Loucy (cell line): ENCODE measurements around the gene TNFRSF13B.
"Not testable (repeated sequence)": the region's sequence is repeated elsewhere in the genome, so short reads cannot be mapped to it uniquely, and the experiment has no call there.

Experiments used
- H2AFZ ChIP-seq: fragments of 200-600 bp; sonication (generic); 2 replicates; pipeline ENCODE4 v1.6.0; 2016; ENCODE audit warnings: antibody characterized with exemption, mild to moderate bottlenecking, low read length, moderate library complexity
- H3F3A ChIP-seq: fragments of 200-600 bp; 2 replicates; pipeline ENCODE4 v1.6.0; 2016; ENCODE audit warnings: antibody characterized with exemption, low read depth, mild to moderate bottlenecking
- H3K27me3 ChIP-seq: fragments of 200-600 bp; sonication (generic); 2 replicates; pipeline ENCODE4 v1.6.1; 2014; ENCODE audit warnings: low read length, mild to moderate bottlenecking; ENCODE audit not compliant: insufficient read depth, poor library complexity, severe bottlenecking
- H3K36me3 ChIP-seq: fragments of 200-600 bp; sonication (generic); 2 replicates; pipeline ENCODE4 v1.6.1; 2016; ENCODE audit warnings: low read length; ENCODE audit not compliant: insufficient read depth
- H3K4me1 ChIP-seq: fragments of 200-600 bp; sonication (generic); 2 replicates; pipeline ENCODE4 v1.5.1; 2014; ENCODE audit warnings: low read length, mild to moderate bottlenecking; ENCODE audit not compliant: insufficient read depth, poor library complexity, severe bottlenecking
- H3K4me2 ChIP-seq: fragments of 200-600 bp; sonication (generic); 2 replicates; pipeline ENCODE4 v1.6.0; 2014; ENCODE audit warnings: antibody characterized with exemption, low read length, low read depth, mild to moderate bottlenecking; ENCODE audit not compliant: poor library complexity, severe bottlenecking
- H3K4me3 ChIP-seq: fragments of 200-600 bp; sonication (generic); 2 replicates; pipeline ENCODE4 v1.5.1; 2014; ENCODE audit warnings: low read length, mild to moderate bottlenecking, mixed read lengths; ENCODE audit not compliant: poor library complexity, severe bottlenecking
- H3K79me2 ChIP-seq: fragments of 200-600 bp; sonication (generic); 2 replicates; pipeline ENCODE4 v1.6.1; 2014; ENCODE audit warnings: low read length; ENCODE audit not compliant: insufficient read depth
- H3K9ac ChIP-seq: fragments of 200-600 bp; sonication (generic); 2 replicates; pipeline ENCODE4 v1.6.0; 2014; ENCODE audit warnings: mild to moderate bottlenecking, low read depth, low read length, moderate library complexity; ENCODE audit not compliant: poor library complexity, severe bottlenecking
- H3K9me2 ChIP-seq: fragments of 200-600 bp; sonication (generic); replicated peaks from 2 replicates; pipeline ENCODE4 v1.6.1; 2016; ENCODE audit warnings: low read depth, low read length, mixed read lengths
- H3K9me3 ChIP-seq: fragments of 200-600 bp; sonication (generic); 2 replicates; pipeline ENCODE4 v1.6.1; 2014; ENCODE audit warnings: mild to moderate bottlenecking, antibody characterized with exemption, low read length, low read depth; ENCODE audit not compliant: insufficient read depth
- H4K20me1 ChIP-seq: fragments of 200-600 bp; sonication (generic); 2 replicates; pipeline ENCODE4 v1.6.0; 2014; ENCODE audit warnings: antibody characterized with exemption, low read length, mild to moderate bottlenecking; ENCODE audit not compliant: insufficient read depth, poor library complexity, severe bottlenecking
- CTCF ChIP-seq: fragments of 200-600 bp; sonication (generic); conservative IDR thresholded peaks from 2 replicates; pipeline ENCODE4 v1.5.1; 2014; ENCODE audit warnings: mild to moderate bottlenecking, antibody characterized with exemption, low read length
- EZH2phosphoT487 ChIP-seq: fragments of 200-600 bp; IDR thresholded peaks from 2 replicates; pipeline ENCODE4 v1.6.1; 2018; ENCODE audit warnings: antibody characterized with exemption, mild to moderate bottlenecking, moderate library complexity, borderline replicate concordance

Gene TNFRSF13B

GRCh38 chr17:16923097-16923903 is 48.6 kb downstream of the TNFRSF13B start:
- Histone ChIP-seq H3K9me3 (no peaks in the 10 kb centered on the region), H3K9me2 (no peaks in the 10 kb centered on the region), H3K79me2 (no peaks in the 10 kb centered on the region), H2AFZ (no peak overlapping the region), H3K36me3 (no peaks in the 10 kb centered on the region), H3K9ac (no peak overlapping the region), H3K4me2 (no peak overlapping the region), H3K27me3 (no peaks in the 10 kb centered on the region), H3K4me1 (no peaks in the 10 kb centered on the region), H3F3A (no peaks in the 10 kb centered on the region), H4K20me1 (no peaks in the 10 kb centered on the region), H3K4me3 (no peak overlapping the region)
- TF ChIP-seq EZH2phosphoT487 (no peak), CTCF (no peak)

- Histone ChIP-seq H3K9me2 (no peaks in the 10 kb centered on the region), H2AFZ (no peak overlapping the region), H3K79me2 (no peaks in the 10 kb centered on the region), H3K4me1 (no peaks in the 10 kb centered on the region), H3K27me3 (no peaks in the 10 kb centered on the region), H3K4me3 (no peak overlapping the region), H3K4me2 (no peak overlapping the region), H4K20me1 (no peaks in the 10 kb centered on the region), H3K36me3 (no peaks in the 10 kb centered on the region), H3F3A (no peaks in the 10 kb centered on the region), H3K9me3 (no peaks in the 10 kb centered on the region), H3K9ac (no peak overlapping the region)
- TF ChIP-seq CTCF (peak; percentile 41), EZH2phosphoT487 (no peak)
These were observed 49.4 kb downstream of the TNFRSF13B start for GRCh38 chr17:16922386-16923096.

- not testable (repeated sequence) for H3K4me1 ChIP-seq, H3K36me3 ChIP-seq, H2AFZ ChIP-seq, H3K27me3 ChIP-seq, H3F3A ChIP-seq, H4K20me1 ChIP-seq, H3K9ac ChIP-seq, H3K9me3 ChIP-seq, H3K4me3 ChIP-seq, H3K4me2 ChIP-seq, H3K79me2 ChIP-seq, H3K9me2 ChIP-seq
These were observed 50.5 kb downstream of the TNFRSF13B start for GRCh38 chr17:16921451-16921850.

- Histone ChIP-seq H2AFZ (no peak overlapping the region), H3K4me2 (no peak overlapping the region), H3K9me2 (no peaks in the 10 kb centered on the region), H3K9me3 (no peaks in the 10 kb centered on the region), H3K27me3 (no peaks in the 10 kb centered on the region), H3F3A (no peaks in the 10 kb centered on the region), H3K4me3 (no peak overlapping the region), H4K20me1 (no peaks in the 10 kb centered on the region), H3K4me1 (no peaks in the 10 kb centered on the region), H3K36me3 (no peaks in the 10 kb centered on the region), H3K79me2 (no peaks in the 10 kb centered on the region), H3K9ac (no peak overlapping the region)
- no peak for TF ChIP-seq CTCF
- no peak for TF ChIP-seq EZH2phosphoT487
These were observed 51.3 kb downstream of the TNFRSF13B start for GRCh38 chr17:16920628-16921020.
